ENCODE results near the gene MPO. TPM values are rescaled to one million over a fixed set of nuclear protein-coding genes. Genes with fewer than 3 reads are reported as not detected.

MPO gene
- total and polyA plus RNA-seq, 7 donors: 0.11 to 0.95 (median 0.38) TPM

- intact Hi-C loops (cut with DNase I): loop anchor here in 1 of 2 donors (5.0 kb wide), 1 partner anchor 131 kb away; no protein-coding TSS in a partner anchor
- no peaks in the 10 kb centered on the region for H3K36me3 ChIP-seq (ENCODE audit: insufficient read depth in 1 of 2, low read depth in 1 of 2)
- DNase-seq (no peak), ATAC-seq (no peak)
- no peaks in the 10 kb centered on the region for H3K4me1 ChIP-seq
- no peak overlapping the region for H3K27ac ChIP-seq
- TF ChIP-seq CTCF (IDR thresholded peaks at IDR 0.05): no peak
- H3K27me3 ChIP-seq (ENCODE audit: insufficient read depth in 3 of 3, low read length in 2 of 3): no peaks in the 10 kb centered on the region
- WGBS, 3 donors: 87 to 95% (median 91%) methylated on average over 8 of the region's 8 CpGs
- no peak overlapping the region for H3K4me3 ChIP-seq
- no peaks in the 10 kb centered on the region for H3K9me3 ChIP-seq
Measured at GRCh38 chr17:58316260-58316960, 35.7 kb upstream of the MPO start.

- H3K4me1 ChIP-seq: no peaks in the 10 kb centered on the region
- DNase-seq: no peak
- intact Hi-C loops (cut with DNase I): loop anchor here in 1 of 2 donors (5.0 kb wide), 1 partner anchor 132 kb away; no protein-coding TSS in a partner anchor
- H3K4me3 ChIP-seq: no peak overlapping the region
- no peaks in the 10 kb centered on the region for H3K27me3 ChIP-seq (ENCODE audit: insufficient read depth in 3 of 3, low read length in 2 of 3)
- no peak overlapping the region for H3K27ac ChIP-seq
- no peaks in the 10 kb centered on the region for H3K9me3 ChIP-seq
- no peak for ATAC-seq
- TF ChIP-seq CTCF (IDR thresholded peaks at IDR 0.05): no peak
- WGBS, 3 donors: 88 to 98% (median 92%) methylated on average over 4 of the region's 4 CpGs
- no peaks in the 10 kb centered on the region for H3K36me3 ChIP-seq (ENCODE audit: insufficient read depth in 1 of 2, low read depth in 1 of 2)
Measured at GRCh38 chr17:58315750-58316149, 35.0 kb upstream of the MPO start.

GRCh38 chr17:58315281-58315711 is 34.6 kb upstream of the MPO start:
- Histone ChIP-seq H3K9me3 (no peaks in the 10 kb centered on the region), H3K4me3 (no peak overlapping the region), H3K36me3 (ENCODE audit: insufficient read depth in 1 of 2, low read depth in 1 of 2) (no peaks in the 10 kb centered on the region), H3K27me3 (ENCODE audit: insufficient read depth in 3 of 3, low read length in 2 of 3) (no peaks in the 10 kb centered on the region), H3K4me1 (no peaks in the 10 kb centered on the region), H3K27ac (no peak overlapping the region)
- ATAC-seq: no peak
- WGBS, 3 donors: 90 to 93% (median 92%) methylated on average over 6 of the region's 6 CpGs
- no peak for TF ChIP-seq CTCF (IDR thresholded peaks at IDR 0.05)
- intact Hi-C loops (cut with DNase I): loop anchor here in 1 of 2 donors (5.0 kb wide), 1 partner anchor 132 kb away; no protein-coding TSS in a partner anchor
- no peak for DNase-seq

- Histone ChIP-seq H3K36me3 (ENCODE audit: insufficient read depth in 1 of 2, low read depth in 1 of 2) (no peaks in the 10 kb centered on the region), H3K9me3 (no peaks in the 10 kb centered on the region), H3K4me3 (no peak overlapping the region), H3K27ac (no peak overlapping the region), H3K4me1 (no peaks in the 10 kb centered on the region), H3K27me3 (ENCODE audit: insufficient read depth in 3 of 3, low read length in 2 of 3) (no peaks in the 10 kb centered on the region)
- DNase-seq (no peak), ATAC-seq (no peak)
- no peak for TF ChIP-seq CTCF (IDR thresholded peaks at IDR 0.05)
- intact Hi-C loops (cut with DNase I): loop anchor here in 1 of 2 donors (5.0 kb wide), 1 partner anchor 133 kb away; no protein-coding TSS in a partner anchor
- WGBS, 3 donors: 79 to 89% (median 82%) methylated on average over 6 of the region's 6 CpGs
Measured at GRCh38 chr17:58314706-58315015, 33.9 kb upstream of the MPO start.
